Keratinocyte (primary cell): ENCODE data around the gene NOLC1. TPM values are rescaled to one million over a fixed set of nuclear protein-coding genes. Genes with fewer than 3 reads are reported as not detected.

Experiments used
- DNase-seq: peaks from one replicate; pipeline ENCODE4 v3.0.0-alpha.2; 2011; ENCODE audit warnings: low read depth, missing footprints, low spot score
- FAIRE-seq: peaks from 2 replicates; lab custom pipeline; 2011; peaks lifted over from hg19 to GRCh38; lab: Jason Lieb, UNC
- H2AFZ ChIP-seq: 2 replicates; pipeline ENCODE4 v1.6.0; 2012; ENCODE audit warnings: low read length, control low read depth, inconsistent platforms; ENCODE audit not compliant: control insufficient read depth
- H3K27ac ChIP-seq: 2 replicates; pipeline ENCODE4 v1.5.1; 2011; ENCODE audit warnings: low read length; ENCODE audit not compliant: control insufficient read depth, insufficient read depth
- H3K27me3 ChIP-seq: 3 replicates; pipeline ENCODE4 v1.6.0; 2011; ENCODE audit warnings: low read length; ENCODE audit not compliant: control insufficient read depth, insufficient read depth; ENCODE audit errors: extremely low read depth
- H3K36me3 ChIP-seq, 2 experiments: 2 replicates in 1 of 2; 3 replicates in 1 of 2; pipeline ENCODE4 v1.5.1; 2011; ENCODE audit warnings: low read length in 2 of 2, mild to moderate bottlenecking in 1 of 2; ENCODE audit not compliant: control insufficient read depth in 2 of 2, insufficient read depth in 2 of 2; ENCODE audit errors: extremely low read depth in 1 of 2
- H3K4me1 ChIP-seq: 3 replicates; pipeline ENCODE4 v1.5.1; 2011; ENCODE audit warnings: low read length; ENCODE audit not compliant: control insufficient read depth, insufficient read depth; ENCODE audit errors: extremely low read depth
- H3K4me2 ChIP-seq: 3 replicates; pipeline ENCODE4 v1.6.0; 2011; ENCODE audit warnings: low read depth, low read length; ENCODE audit not compliant: control insufficient read depth, insufficient read depth; ENCODE audit errors: extremely low read depth
- H3K4me3 ChIP-seq, 3 experiments: fragments of 200-600 bp in 1 of 3; sonication (generic) in 1 of 3; 2 replicates in 2 of 3; 3 replicates in 1 of 3; pipeline ENCODE4 v1.5.1; 2011 to 2016; ENCODE audit warnings: low read length in 3 of 3, mild to moderate bottlenecking in 3 of 3, control low read depth in 2 of 3, inconsistent platforms in 1 of 3, low read depth in 1 of 3, mixed read lengths in 1 of 3, mixed run types in 1 of 3, moderate library complexity in 1 of 3; ENCODE audit not compliant: control insufficient read depth in 2 of 3, insufficient read depth in 2 of 3; ENCODE audit errors: extremely low read depth in 1 of 3
- H3K79me2 ChIP-seq: 2 replicates; pipeline ENCODE4 v1.6.0; 2012; ENCODE audit warnings: low read length; ENCODE audit not compliant: control insufficient read depth, insufficient read depth
- H3K9ac ChIP-seq: 3 replicates; pipeline ENCODE4 v1.6.0; 2011; ENCODE audit warnings: low read length; ENCODE audit not compliant: control insufficient read depth, insufficient read depth; ENCODE audit errors: extremely low read depth
- H3K9me1 ChIP-seq: 3 replicates; pipeline ENCODE4 v1.6.0; 2011; ENCODE audit warnings: low read length; ENCODE audit not compliant: control insufficient read depth, insufficient read depth; ENCODE audit errors: extremely low read depth
- H3K9me3 ChIP-seq: 2 replicates; pipeline ENCODE4 v1.5.1; 2012; ENCODE audit warnings: low read depth, low read length; ENCODE audit not compliant: control insufficient read depth
- H4K20me1 ChIP-seq: 3 replicates; pipeline ENCODE4 v1.6.0; 2011; ENCODE audit warnings: low read length; ENCODE audit not compliant: control insufficient read depth, insufficient read depth; ENCODE audit errors: extremely low read depth
- CTCF ChIP-seq, 3 experiments: IDR thresholded peaks in 1 of 3; conservative IDR thresholded peaks in 1 of 3; optimal IDR thresholded peaks in 1 of 3; 2 replicates in 2 of 3; 3 replicates in 1 of 3; pipeline versions ENCODE3 to v1.5.1; 2011; ENCODE audit warnings: low read length in 3 of 3, mild to moderate bottlenecking in 3 of 3, moderate library complexity in 2 of 3, control low read depth in 1 of 3, inconsistent platforms in 1 of 3; ENCODE audit not compliant: insufficient read depth in 2 of 3; ENCODE audit errors: extremely low read depth in 1 of 3
- EZH2 ChIP-seq: IDR thresholded peaks from one replicate; pipeline ENCODE4 v1.6.1; 2012; ENCODE audit warnings: inconsistent platforms, mild to moderate bottlenecking, low read length, moderate library complexity
- dilution Hi-C: fragments of 300-500 bp; cut with MboI; formaldehyde crosslinking; loops from one replicate; pipeline ENCODE4 v1.7.0; 2020; ENCODE audit warnings: low sequenced_read_pairs; ENCODE audit not compliant: extremely low pct_ligation_motif_present
- polyA plus RNA-seq, 5 experiments: library from polyadenylated mRNA; depleted of rRNA in 3 of 5; stranded (reverse) in 3 of 5; stranded (forward) in 1 of 5; unstranded in 1 of 5; fragments of >200 nt; gene quantifications; 1 replicate in 1 of 5; 2 replicates in 3 of 5; 3 replicates in 1 of 5; pipeline versions ENCODE4 v1.2.1 to v1.2.3, GENCODE V29; 2011 to 2012; ENCODE audit warnings: missing spikeins in 2 of 5, low read depth in 1 of 5, low replicate concordance in 1 of 5

Gene NOLC1
- polyA plus RNA-seq, 1 donor (not counting 4 experiments of a cell fraction or from before 2014, with no cell fraction given) = 126 TPM

GRCh38 chr10:102118867-102119266 lies 33.3 kb upstream of the NOLC1 start:
- TF ChIP-seq EZH2 (no peak), CTCF (optimal IDR thresholded peaks at IDR 0.05 in 1 of 3, IDR thresholded peaks at IDR 0.05 in 1 of 3, conservative IDR thresholded peaks at IDR 0.05 in 1 of 3; ENCODE audit: extremely low read depth in 1 of 3, insufficient read depth in 2 of 3, low read length in 3 of 3) (no peak)
- Histone ChIP-seq H3K9me1 (no peaks in the 10 kb centered on the region), H3K27ac (peak overlapping the region; percentile 87), H3K27me3 (no peaks in the 10 kb centered on the region), H3K79me2 (peaks cover 52% of the 10 kb centered on the region), H3K4me2 (peak overlapping the region; percentile 95), H3K4me3 (peak overlapping the region; percentile 75 to 86 (median 84)), H3K9ac (peak overlapping the region; percentile 88), H3K9me3 (no peaks in the 10 kb centered on the region), H3K4me1 (peaks cover 55% of the 10 kb centered on the region), H2AFZ (no peak overlapping the region), H3K36me3 (no peaks in the 10 kb centered on the region), H4K20me1 (no peaks in the 10 kb centered on the region)
- DNase-seq (no peak), FAIRE-seq (no peak)
- dilution Hi-C loops = no loop called here

GRCh38 chr10:102119417-102120141 lies 32.6 kb upstream of the NOLC1 start:
- Histone ChIP-seq H3K4me3 (peak overlapping the region; percentile 75 to 86 (median 84)), H4K20me1 (no peaks in the 10 kb centered on the region), H3K27me3 (no peaks in the 10 kb centered on the region), H3K36me3 (no peaks in the 10 kb centered on the region), H3K27ac (peak overlapping the region; percentile 67), H2AFZ (peak overlapping the region; percentile 59), H3K9me3 (no peaks in the 10 kb centered on the region), H3K4me1 (peaks cover 55% of the 10 kb centered on the region), H3K4me2 (peak overlapping the region; percentile 95), H3K9ac (peak overlapping the region; percentile 88), H3K79me2 (peaks cover 47% of the 10 kb centered on the region), H3K9me1 (no peaks in the 10 kb centered on the region)
- FAIRE-seq (peak; percentile 68), DNase-seq (no peak)
- dilution Hi-C loops = no loop called here
- no peak for TF ChIP-seq EZH2
- TF ChIP-seq CTCF (optimal IDR thresholded peaks at IDR 0.05 in 1 of 3, IDR thresholded peaks at IDR 0.05 in 1 of 3, conservative IDR thresholded peaks at IDR 0.05 in 1 of 3; ENCODE audit: extremely low read depth in 1 of 3, insufficient read depth in 2 of 3, low read length in 3 of 3) = no peak
